HFFc6 (cell line): Measurements from ENCODE around the gene MLLT3. TPM values are rescaled to one million over a fixed set of nuclear protein-coding genes. Genes with fewer than 3 reads are reported as not detected.

Experiments used
- DNase-seq: peaks from one replicate; pipeline ENCODE4 v3.0.0-alpha.2; 2018
- H3K27ac Mint-ChIP-seq: 2 replicates; pipeline ENCODE4 v1.8.0; 2020; ENCODE audit warnings: mild to moderate bottlenecking, mixed read lengths
- H3K27me3 Mint-ChIP-seq: 2 replicates; pipeline ENCODE4 v1.8.0; 2021; ENCODE audit warnings: mild to moderate bottlenecking, moderate library complexity, mixed read lengths; ENCODE audit not compliant: insufficient read depth
- H3K36me3 Mint-ChIP-seq: 2 replicates; pipeline ENCODE4 v1.8.0; 2021; ENCODE audit warnings: low read depth, mixed read lengths
- H3K4me1 Mint-ChIP-seq: 2 replicates; pipeline ENCODE4 v1.8.0; 2020; ENCODE audit warnings: low read depth, mixed read lengths
- H3K4me3 Mint-ChIP-seq: 2 replicates; pipeline ENCODE4 v1.8.0; 2020; ENCODE audit warnings: mild to moderate bottlenecking, moderate library complexity, mixed read lengths
- H3K9me3 Mint-ChIP-seq: 2 replicates; pipeline ENCODE4 v1.8.0; 2020; ENCODE audit warnings: mild to moderate bottlenecking, mixed read lengths
- CTCF ChIP-seq: fragments of 200-600 bp; sonication (generic); IDR thresholded peaks from 2 replicates; pipeline ENCODE4 v1.5.0; 2021; ENCODE audit warnings: antibody characterized with exemption, mild to moderate bottlenecking
- total RNA-seq, 6 experiments: library from RNA; stranded (reverse); fragmentation: NEBNext Ultra II Directional; extraction: Animal tissue kit (Norgen Biotek cat#: 25700); gene quantifications; 2 replicates in 1 of 6; 3 replicates in 5 of 6; pipeline ENCODE4 v1.2.3, GENCODE V29; 2021

Gene MLLT3
- total RNA-seq, 6 experiments from 2014 or later, result 23.1 to 27.5 (median 24.7) TPM

- H3K9me3 Mint-ChIP-seq, result no peaks in the 10 kb centered on the region
- no peaks in the 10 kb centered on the region for H3K4me1 Mint-ChIP-seq
- no peak for TF ChIP-seq CTCF
- DNase-seq, result no peak
- no peak overlapping the region for H3K27ac Mint-ChIP-seq
- H3K4me3 Mint-ChIP-seq, result no peak overlapping the region
- H3K36me3 Mint-ChIP-seq, result no peaks in the 10 kb centered on the region
- H3K27me3 Mint-ChIP-seq, result no peaks in the 10 kb centered on the region
Observed at GRCh38 chr9:20427359-20427758, 194.9 kb downstream of the MLLT3 start.

GRCh38 chr9:20426019-20426418 is 196.3 kb downstream of the MLLT3 start:
- H3K9me3 Mint-ChIP-seq, result no peaks in the 10 kb centered on the region
- no peaks in the 10 kb centered on the region for H3K4me1 Mint-ChIP-seq
- no peaks in the 10 kb centered on the region for H3K36me3 Mint-ChIP-seq
- H3K27ac Mint-ChIP-seq, result no peak overlapping the region
- H3K27me3 Mint-ChIP-seq, result no peaks in the 10 kb centered on the region
- DNase-seq, result no peak
- H3K4me3 Mint-ChIP-seq, result no peak overlapping the region
- TF ChIP-seq CTCF, result no peak

GRCh38 chr9:20419533-20419932 is 202.8 kb downstream of the MLLT3 start:
- DNase-seq, result no peak

GRCh38 chr9:20418485-20418884 is 203.8 kb downstream of the MLLT3 start:
- TF ChIP-seq CTCF, result no peak
- Mint-ChIP-seq H3K4me3 (no peak overlapping the region), H3K27me3 (no peaks in the 10 kb centered on the region; the same call in 1 of the 2 replicates), H3K4me1 (no peaks in the 10 kb centered on the region), H3K9me3 (no peaks in the 10 kb centered on the region), H3K27ac (no peak overlapping the region), H3K36me3 (peaks cover 7% of the 10 kb centered on the region)
- DNase-seq, result no peak

More at GRCh38 chr9:20419533-20419932, 202.8 kb downstream of the MLLT3 start:
- Mint-ChIP-seq H3K27me3 (no peaks in the 10 kb centered on the region), H3K4me1 (no peaks in the 10 kb centered on the region), H3K4me3 (no peak overlapping the region), H3K36me3 (no peaks in the 10 kb centered on the region), H3K9me3 (no peaks in the 10 kb centered on the region), H3K27ac (no peak overlapping the region)
- TF ChIP-seq CTCF, result no peak

- peaks cover 9% of the 10 kb centered on the region for H3K36me3 Mint-ChIP-seq
- no peaks in the 10 kb centered on the region for H3K4me1 Mint-ChIP-seq
- no peak overlapping the region for H3K27ac Mint-ChIP-seq
- H3K9me3 Mint-ChIP-seq, result no peaks in the 10 kb centered on the region
- no peaks in the 10 kb centered on the region; the same call in 1 of the 2 replicates for H3K27me3 Mint-ChIP-seq
- no peak for TF ChIP-seq CTCF
- no peak overlapping the region for H3K4me3 Mint-ChIP-seq
- no peak for DNase-seq
Observed at GRCh38 chr9:20417373-20418080, 204.8 kb downstream of the MLLT3 start.
